Suprapubic skin (tissue), 4 donors: ENCODE measurements around the gene NETO2.

Experiments
- CTCF ChIP-seq, 2 donors: fragments of 200-600 bp in 1 of 2; fragments of 450-650 bp in 1 of 2; sonication (generic) in 1 of 2; IDR thresholded peaks; one replicate each; pipeline ENCODE4 v1.5.1; 2016 to 2019; ENCODE audit warnings: antibody characterized with exemption in 2 of 2, mild to moderate bottlenecking in 1 of 2, moderate library complexity in 1 of 2
- POLR2A ChIP-seq, 2 donors: fragments of 450-650 bp; IDR thresholded peaks; one replicate each; pipeline ENCODE4 v1.6.1; 2017; ENCODE audit warnings: antibody characterized with exemption in 2 of 2, mild to moderate bottlenecking in 2 of 2, moderate library complexity in 2 of 2
- POLR2AphosphoS5 ChIP-seq, 3 donors: sonication (generic); formaldehyde crosslinking; IDR thresholded peaks; one replicate each; pipeline ENCODE4 v1.6.1; 2017; ENCODE audit warnings: antibody characterized with exemption in 3 of 3

GRCh38 chr16:47182318-47182717 is 38.6 kb upstream of the NETO2 start:
- no peak for TF ChIP-seq POLR2AphosphoS5 (IDR thresholded peaks at IDR 0.05)
- TF ChIP-seq CTCF (IDR thresholded peaks at IDR 0.05) = no peak
- no peak for TF ChIP-seq POLR2A (IDR thresholded peaks at IDR 0.05)
